GM18909 (cell line): ENCODE results near the gene CD44.

Experiments used
- ATAC-seq: cut with Tn5 transposase; IDR thresholded peaks from one replicate; pipeline ENCODE4 v1.9.1; 2021; ENCODE audit warnings: mild to moderate bottlenecking; ENCODE audit not compliant: unreplicated experiment, poor library complexity

The CD44 gene

DNA sequence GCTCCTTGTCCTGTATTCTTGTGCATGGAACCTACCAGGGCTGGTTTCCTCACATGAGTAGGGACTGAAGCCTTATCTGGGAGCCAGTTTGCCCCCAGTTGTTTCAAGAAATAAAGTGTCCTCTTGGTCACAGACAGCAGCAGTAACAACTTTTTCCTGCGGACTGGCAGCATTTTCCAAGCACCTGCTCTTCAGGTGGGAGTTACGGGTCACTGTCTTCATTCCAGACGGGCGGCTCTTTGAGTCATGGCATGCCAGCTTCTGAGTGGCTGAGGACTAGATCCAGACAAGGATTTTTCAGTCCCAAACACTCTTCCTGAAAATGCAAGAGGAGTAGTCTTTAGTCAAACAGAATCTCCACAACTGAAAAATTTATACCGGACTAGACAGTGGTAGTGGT, 2.7 kb upstream of the CD44 start:
- no peak for ATAC-seq

DNA sequence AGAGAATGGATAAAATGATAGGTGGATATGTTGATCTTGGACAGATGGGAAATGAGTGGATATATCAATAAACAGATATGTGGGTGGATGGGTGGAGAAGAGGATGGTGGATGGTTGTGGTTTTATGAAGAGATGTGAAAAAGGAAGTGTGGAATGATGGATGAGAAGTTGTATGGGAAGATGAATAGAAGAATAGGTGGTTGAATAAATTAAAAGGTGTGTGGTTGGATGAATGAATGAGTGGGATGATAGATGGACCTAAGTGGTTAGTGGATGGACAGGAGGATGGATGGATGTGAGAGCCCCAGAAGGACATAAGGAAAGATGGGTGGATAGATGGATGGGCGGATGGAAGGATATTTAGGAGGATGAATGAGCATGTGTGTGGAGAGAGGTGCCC, 913 bp upstream of the CD44 start:
- ATAC-seq = no peak

DNA sequence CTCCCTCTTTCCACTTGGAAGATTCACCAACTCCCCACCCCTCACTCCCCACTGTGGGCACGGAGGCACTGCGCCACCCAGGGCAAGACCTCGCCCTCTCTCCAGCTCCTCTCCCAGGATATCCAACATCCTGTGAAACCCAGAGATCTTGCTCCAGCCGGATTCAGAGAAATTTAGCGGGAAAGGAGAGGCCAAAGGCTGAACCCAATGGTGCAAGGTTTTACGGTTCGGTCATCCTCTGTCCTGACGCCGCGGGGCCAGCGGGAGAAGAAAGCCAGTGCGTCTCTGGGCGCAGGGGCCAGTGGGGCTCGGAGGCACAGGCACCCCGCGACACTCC, 397 bp upstream of the CD44 start:
- ATAC-seq = no peak

DNA sequence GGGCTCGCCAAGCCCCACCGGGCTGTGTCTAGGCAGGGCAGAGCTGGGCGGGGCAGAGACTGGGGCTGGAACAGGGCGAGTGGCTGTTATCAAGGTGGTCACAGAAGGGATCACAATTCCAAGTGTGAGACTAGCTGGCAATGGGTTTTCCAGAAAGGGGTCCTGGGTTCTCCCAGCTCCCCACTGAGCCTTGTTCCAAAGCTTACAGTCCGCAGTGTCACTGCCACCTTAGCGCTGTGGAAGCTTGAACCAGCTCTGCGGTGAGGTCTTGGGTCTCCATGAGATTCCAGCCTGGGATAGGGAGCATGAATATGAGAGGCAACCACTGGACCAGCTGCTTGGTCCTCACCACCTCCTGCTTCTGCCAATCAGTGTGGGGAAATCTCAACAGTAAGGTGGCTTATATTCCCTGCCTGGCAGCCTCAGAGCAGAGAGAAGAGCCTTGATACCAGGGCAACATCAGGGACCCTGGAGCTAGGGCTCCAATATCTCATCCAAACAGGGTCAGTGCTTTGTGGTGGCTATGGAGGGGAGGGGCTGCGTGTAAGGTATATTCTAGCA, 831 bp downstream of the CD44 start:
- ATAC-seq = no peak

- no peak for ATAC-seq
Observed at GRCh38 chr11:35141071-35141470, 2.1 kb downstream of the CD44 start.

GRCh38 chr11:35141571-35141971, 2.6 kb downstream of the CD44 start:
- ATAC-seq = no peak

- no peak for ATAC-seq
Observed at GRCh38 chr11:35142481-35143075, 3.6 kb downstream of the CD44 start.

DNA sequence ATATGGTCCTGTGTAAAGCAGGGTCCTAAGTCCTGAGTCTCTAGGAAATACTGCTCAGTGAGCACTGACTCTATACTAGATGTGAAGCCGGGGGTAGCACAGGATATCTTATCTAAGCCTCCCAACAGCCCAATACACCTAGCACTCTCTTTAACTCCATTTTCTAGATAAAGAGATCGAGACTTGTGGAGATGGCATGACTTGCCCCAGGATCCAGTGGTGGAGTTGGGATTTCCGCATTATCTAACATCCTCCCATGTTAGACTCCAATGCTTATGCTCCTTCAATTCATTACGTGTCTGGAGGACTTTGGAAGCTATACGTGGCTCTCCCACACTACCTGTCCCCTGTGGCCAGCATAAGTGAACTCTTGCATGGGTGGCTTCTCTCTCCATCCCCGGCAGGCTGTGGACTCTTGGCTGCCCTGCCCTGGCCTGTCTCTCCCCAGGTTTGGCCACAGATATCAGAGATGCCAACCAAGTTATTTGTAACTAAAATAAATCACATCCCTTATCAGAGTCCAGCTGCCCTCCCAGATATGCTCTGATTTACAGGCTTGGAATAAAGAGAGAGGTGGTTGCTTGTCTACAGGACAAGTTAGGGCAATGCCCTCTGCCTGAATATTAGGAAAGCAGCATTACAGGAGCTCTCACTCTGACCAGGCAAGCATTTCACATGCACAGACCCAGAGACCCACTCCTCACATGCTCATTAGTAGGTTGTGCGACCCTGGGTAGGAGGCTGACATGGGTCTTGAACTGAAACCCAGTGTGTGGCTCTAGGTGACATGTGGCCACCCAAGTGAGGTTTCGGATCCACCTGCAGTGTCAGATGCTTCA, 4.5 kb downstream of the CD44 start:
- no peak for ATAC-seq

DNA sequence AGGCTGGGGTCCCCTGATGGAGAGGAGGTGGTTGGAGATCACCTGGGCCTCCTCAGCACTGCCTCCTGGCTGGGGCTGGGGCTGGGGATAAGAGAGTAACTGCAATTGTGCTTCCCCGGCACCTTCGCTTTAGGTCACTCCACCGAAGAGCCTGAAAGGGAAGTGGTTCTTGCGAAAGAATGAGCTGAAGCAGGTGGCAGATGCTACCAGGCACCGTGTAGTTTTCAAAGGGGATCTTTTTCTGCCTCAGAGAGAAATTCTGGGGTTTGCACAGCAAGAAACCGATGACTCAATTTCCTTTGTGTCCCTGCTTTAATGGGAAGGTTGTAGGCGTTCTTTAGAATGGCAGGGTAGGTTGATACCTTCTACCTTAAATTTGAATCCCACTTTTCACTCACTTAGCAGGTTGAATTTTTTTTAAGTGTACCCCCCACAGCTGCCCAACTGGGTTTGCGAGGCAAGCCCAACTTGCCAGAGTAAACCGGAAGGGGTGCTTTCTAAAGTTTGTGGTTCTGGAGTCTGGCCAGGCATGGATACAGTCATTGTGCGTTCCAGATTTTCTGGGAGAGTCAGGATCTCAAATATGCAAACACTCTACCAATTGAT, 5.3 kb downstream of the CD44 start:
- ATAC-seq = peak; percentile 60

GRCh38 chr11:35144806-35145205, 5.8 kb downstream of the CD44 start:
- ATAC-seq = no peak

DNA sequence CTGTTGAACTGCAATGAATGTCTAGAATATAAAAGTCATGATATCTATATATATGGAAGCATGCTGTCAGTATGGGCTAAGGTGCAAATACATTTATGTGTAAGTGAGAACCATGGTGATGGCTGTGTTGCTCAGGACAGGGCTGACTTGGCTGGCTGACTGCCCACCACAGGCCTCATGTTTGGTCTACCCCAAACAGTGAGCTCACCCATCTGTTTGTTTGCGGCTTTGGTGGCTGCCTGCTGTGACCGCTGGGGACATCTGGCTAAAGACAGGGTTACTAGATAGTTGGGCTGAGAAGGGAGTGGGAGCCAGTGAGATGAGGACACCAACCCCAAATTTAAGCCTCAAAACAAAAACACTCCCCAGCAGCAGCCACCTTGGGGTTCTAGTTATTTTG, 6.3 kb downstream of the CD44 start:
- ATAC-seq = peak; percentile 71

GRCh38 chr11:35146074-35146521, 7.1 kb downstream of the CD44 start:
- no peak for ATAC-seq

GRCh38 chr11:35146711-35147110, 7.7 kb downstream of the CD44 start:
- no peak for ATAC-seq

GRCh38 chr11:35147235-35147634, 8.3 kb downstream of the CD44 start:
- no peak for ATAC-seq

GRCh38 chr11:35148163-35148837, 9.3 kb downstream of the CD44 start:
- ATAC-seq = no peak

DNA sequence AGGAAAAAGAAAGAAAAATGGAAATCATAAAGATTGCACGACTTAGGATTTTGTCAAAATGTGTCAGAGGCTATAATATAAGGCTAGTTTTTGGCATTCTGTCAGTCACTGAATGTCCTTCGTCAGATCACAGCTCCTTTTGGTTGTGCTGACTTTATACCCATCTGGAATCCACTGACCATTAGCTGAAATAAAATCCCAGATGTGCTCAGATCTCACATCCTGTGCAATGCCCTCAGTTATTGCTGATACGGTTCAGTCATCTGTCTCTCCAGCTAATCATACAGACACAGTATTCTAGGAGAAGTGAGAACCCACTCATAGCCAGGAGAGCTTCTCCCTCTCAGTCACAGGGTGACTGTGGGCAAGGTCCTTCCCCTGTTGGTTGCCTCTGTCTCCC, 11.5 kb downstream of the CD44 start:
- no peak for ATAC-seq

DNA sequence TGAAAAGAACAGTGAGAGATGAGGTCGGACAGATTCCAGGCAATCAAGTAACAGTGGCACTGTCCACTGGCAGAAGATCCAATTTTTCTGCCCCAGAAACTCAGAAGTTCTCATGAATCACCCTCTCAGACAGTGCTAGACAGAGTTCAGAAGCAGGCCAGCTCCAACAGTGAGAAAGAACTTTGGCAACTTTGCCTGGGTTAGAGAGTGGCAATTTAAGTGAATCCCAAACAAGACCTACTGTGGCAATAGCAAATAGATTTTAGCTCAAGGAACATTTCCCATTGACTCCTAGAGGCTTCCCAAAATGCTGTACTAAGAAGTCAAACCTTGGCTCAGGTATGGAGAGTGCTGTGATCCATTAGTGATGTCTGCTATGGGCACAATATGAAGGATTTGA, 12.3 kb downstream of the CD44 start:
- ATAC-seq = no peak

- no peak for ATAC-seq
Observed at GRCh38 chr11:35151683-35152280, 12.8 kb downstream of the CD44 start.

DNA sequence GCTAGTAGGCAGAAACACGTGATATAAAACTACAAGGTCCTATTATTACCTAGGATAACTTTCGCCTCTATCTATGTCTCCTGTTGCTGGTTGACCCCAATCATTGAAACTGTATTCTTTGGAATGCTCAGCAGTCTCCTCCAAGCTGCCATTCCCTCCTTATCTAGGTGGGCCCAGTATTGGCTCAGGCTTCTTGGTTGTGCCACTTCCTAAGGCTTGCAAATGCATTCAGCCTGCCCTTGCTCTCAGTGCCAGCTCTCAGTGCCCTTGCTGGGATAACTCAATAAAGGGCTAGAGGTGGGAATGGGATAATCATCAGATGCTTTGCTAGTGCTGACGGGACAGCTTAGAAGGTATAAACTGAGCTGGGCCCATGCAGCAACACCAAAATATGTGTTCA, 13.6 kb downstream of the CD44 start:
- ATAC-seq = no peak

- no peak for ATAC-seq
Observed at GRCh38 chr11:35153280-35153679, 14.3 kb downstream of the CD44 start.
